ENCODE data around the gene KRT75.
A peak's percentile ranks its signal among the peaks of the same experiment; 100 is the strongest.

KRT75 gene

DNA sequence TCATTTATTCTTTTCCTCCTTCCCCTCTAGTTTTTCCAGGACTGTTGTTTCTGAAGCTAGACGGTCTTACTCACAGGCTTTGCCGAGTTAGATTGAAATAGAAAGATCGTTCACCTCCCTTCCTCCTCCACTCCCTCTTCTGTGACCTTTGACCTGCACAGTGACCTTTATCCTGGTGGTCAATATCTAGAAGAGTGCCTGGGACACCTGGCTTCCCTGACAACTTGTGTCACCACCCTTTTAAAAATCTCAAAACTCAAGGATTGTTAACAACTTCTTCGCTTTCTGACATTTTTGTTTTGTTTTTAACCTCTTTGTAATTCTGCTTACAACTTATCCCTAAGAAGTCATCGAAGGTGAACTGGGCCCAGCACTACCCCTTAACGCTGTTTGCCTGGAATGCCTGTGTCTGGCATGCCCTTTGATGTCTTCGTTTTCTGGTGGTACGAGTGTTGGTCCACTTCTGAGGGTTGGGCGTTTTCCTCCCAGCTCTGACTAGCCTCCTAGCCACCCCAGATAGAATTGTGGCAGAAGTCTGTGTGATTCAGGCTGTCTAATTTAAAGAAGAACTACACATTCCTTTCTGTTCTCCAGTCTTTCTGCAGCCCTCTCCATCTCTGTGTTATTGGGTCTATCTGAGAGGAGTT, 2.8 kb upstream of the KRT75 start:
- no peak overlapping the region for H3K4me3 ChIP-seq (ENCODE audit: low read depth, low read length)
- in situ Hi-C loops (cut with HindIII; ENCODE audit: low sequenced_read_pairs), result no loop called here
- TF ChIP-seq, protein P1, sequence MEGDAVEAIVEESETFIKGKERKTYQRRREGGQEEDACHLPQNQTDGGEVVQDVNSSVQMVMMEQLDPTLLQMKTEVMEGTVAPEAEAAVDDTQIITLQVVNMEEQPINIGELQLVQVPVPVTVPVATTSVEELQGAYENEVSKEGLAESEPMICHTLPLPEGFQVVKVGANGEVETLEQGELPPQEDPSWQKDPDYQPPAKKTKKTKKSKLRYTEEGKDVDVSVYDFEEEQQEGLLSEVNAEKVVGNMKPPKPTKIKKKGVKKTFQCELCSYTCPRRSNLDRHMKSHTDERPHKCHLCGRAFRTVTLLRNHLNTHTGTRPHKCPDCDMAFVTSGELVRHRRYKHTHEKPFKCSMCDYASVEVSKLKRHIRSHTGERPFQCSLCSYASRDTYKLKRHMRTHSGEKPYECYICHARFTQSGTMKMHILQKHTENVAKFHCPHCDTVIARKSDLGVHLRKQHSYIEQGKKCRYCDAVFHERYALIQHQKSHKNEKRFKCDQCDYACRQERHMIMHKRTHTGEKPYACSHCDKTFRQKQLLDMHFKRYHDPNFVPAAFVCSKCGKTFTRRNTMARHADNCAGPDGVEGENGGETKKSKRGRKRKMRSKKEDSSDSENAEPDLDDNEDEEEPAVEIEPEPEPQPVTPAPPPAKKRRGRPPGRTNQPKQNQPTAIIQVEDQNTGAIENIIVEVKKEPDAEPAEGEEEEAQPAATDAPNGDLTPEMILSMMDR (IDR thresholded peaks at IDR 0.05; ENCODE audit: low read depth, low read length, missing control alignments), result no peak
- DNase-seq (ENCODE audit: low read depth), result no peak

DNA sequence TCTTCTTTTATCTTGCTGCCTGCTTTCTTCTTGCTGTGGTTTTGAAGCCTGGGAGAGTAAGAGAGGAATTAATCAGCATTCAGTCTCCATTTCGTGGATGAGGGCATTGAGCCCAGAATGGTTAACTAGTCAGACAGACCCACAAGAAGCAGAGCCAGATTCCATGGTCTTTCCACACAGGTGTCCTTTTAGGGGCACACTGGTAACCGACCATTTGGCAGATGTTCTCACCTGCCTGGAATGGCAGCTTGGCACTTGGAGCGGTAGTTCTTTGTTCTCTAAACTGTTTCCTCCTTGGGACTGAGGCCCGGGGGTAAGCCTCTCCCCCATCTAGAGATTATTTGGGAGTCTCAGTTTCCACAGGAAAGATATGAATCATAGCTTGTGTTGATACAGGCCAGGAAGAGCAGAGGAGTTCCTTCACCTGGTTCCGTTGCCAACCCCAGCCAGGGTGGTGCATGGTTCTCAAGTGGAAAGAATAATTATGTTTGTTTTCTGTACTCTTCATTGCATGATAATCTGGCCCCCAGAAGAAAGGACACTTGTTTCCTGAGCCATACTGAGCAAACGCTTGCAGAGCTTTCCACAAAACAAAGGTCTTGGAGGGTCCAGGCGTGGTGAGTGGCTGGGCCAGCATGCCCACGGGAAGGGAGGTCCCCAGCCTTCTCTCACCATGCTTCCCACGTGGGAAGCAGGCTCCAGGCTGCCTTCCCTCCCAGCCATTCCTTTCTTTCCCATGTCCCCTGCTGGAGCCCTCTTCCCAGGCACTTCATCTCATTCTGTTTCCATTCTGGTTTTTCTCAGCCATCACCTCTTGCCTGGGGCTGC, 2.0 kb upstream of the KRT75 start:
- no peak overlapping the region for H3K4me3 ChIP-seq (ENCODE audit: low read depth, low read length)
- in situ Hi-C loops (cut with HindIII; ENCODE audit: low sequenced_read_pairs), result no loop called here
- peak; percentile 75 for DNase-seq (ENCODE audit: low read depth)
- TF ChIP-seq, protein P1 (IDR thresholded peaks at IDR 0.05; ENCODE audit: low read depth, low read length, missing control alignments), result no peak

DNA sequence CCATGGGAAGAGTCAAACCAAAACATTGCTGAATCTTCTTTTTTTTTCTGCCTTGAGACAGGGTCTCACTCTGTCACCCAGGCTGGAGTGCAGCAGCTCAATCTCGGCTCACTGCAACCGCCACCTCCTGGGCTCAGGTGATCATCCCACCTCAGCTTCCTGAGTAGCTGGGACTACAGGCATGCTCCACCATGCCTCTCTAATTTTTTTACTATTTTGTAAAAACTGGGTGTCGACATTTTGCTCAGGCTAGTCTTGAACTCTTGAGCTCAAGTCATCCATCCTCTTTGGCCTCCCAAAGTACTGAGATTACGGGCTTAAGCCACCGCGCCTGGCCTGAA, 1.5 kb upstream of the KRT75 start:
- H3K4me3 ChIP-seq (ENCODE audit: low read depth, low read length), result no peak overlapping the region
- no peak for DNase-seq (ENCODE audit: low read depth)
- TF ChIP-seq, protein P1 (IDR thresholded peaks at IDR 0.05; ENCODE audit: low read depth, low read length, missing control alignments), result no peak
- in situ Hi-C loops (cut with HindIII; ENCODE audit: low sequenced_read_pairs), result no loop called here

DNA sequence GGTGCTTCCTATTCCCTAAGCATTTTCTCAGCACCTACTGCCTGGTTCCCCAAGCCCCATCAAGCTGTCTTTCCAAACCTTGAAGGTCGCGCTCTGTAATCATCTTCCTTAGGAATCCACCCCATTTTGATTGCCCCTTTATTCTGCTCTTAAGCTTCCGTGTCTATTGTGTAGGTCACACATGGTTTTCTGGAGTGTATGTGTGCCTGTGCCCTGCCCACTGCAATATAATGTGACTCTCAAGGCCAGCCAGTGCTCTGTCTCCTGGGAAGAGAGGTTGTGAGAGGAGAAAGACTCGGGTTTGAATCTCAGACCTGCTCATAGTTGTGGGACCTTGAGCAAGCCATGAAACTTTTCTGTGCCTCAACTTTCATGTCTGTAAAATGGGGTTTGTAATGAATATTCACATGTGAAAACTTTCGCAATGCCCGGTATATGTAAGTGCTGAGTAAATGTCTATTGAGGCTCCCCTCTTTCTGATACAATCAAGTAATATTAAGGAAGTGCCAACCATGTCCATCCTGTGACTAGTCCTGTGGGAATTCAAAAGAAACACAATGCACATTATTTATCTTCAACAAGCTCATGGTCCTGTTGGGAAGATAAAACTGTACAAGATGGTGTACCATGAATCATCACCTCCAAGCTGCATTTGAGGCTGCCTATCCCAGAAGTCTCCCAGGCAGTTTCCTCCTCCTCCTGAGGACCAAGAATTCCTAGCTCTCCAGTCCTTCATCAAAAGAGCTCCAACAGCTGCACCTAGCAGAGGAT, 774 bp upstream of the KRT75 start:
- in situ Hi-C loops (cut with HindIII; ENCODE audit: low sequenced_read_pairs), result no loop called here
- no peak overlapping the region for H3K4me3 ChIP-seq (ENCODE audit: low read depth, low read length)
- TF ChIP-seq, protein P1 (IDR thresholded peaks at IDR 0.05; ENCODE audit: low read depth, low read length, missing control alignments), result no peak
- no peak for DNase-seq (ENCODE audit: low read depth)

DNA sequence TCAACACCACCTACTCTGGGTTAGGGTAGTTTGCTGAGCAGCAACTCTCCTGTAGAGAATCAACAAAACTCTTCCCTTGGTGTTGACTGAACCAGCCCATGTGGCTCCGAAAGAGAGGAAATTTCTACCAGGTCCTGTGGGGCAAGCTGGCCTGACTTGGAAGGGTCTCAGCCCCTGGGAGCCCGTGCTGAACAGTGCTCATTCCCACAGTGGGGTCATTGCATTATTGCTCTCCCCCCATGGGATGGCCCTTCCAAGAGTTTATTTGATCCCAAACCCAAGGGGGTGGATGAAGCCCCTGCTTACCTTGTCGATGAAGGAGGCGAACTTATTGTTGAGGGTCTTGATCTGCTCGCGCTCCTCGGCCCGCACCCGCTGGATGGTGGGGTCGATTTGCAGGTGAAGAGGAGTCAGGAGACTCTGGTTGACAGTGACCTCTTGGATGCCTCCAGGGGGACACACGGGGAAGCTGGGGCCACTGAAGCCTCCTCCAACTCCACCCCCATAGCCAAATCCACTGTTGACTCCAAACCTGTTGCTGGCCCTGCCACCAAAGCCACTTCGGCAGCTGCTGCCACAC, 580 bp downstream of the KRT75 start:
- DNase-seq (ENCODE audit: low read depth), result no peak
- no peak overlapping the region for H3K4me3 ChIP-seq (ENCODE audit: low read depth, low read length)
- TF ChIP-seq, protein P1 (IDR thresholded peaks at IDR 0.05; ENCODE audit: low read depth, low read length, missing control alignments), result no peak
- in situ Hi-C loops (cut with HindIII; ENCODE audit: low sequenced_read_pairs), result no loop called here

DNA sequence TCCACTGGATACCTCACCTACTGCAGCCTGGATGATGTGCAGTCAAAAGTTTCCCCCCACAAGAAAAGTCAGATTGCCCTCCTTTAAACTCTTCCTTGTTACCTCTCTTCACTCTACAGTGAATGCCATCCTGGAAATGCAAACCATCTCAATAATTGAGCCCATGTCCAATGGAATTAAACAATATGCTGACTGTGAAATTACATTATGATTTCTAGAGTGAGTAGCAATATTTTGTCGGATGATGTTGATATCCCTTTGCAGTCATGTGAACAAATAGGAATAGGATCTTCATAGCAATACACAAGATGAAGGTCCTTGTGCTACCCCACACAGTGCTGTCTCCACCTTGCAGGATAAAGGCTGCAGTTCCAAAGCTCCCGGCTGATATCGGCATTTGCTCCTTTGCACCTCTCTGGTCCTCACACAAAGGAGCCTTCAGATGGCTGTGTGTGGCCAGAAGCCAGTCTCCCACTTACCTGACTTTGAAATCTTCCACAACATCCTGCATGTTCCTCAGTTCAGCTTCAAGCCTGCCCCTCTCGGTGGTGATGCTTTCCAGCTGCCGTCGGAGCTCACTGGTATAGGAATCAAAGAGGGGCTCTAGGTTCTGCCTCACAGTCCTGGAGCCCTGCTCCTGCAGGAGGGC, 1.5 kb downstream of the KRT75 start:
- DNase-seq (ENCODE audit: low read depth), result no peak
- TF ChIP-seq, protein P1 (IDR thresholded peaks at IDR 0.05; ENCODE audit: low read depth, low read length, missing control alignments), result no peak
- H3K4me3 ChIP-seq (ENCODE audit: low read depth, low read length), result no peak overlapping the region
- in situ Hi-C loops (cut with HindIII; ENCODE audit: low sequenced_read_pairs), result no loop called here
